Fibroblast of lung (primary cell): ENCODE measurements around the gene SPPL2B.

Source experiments
- CTCF ChIP-seq, 2 donors: IDR thresholded peaks in 1 of 2; conservative IDR thresholded peaks in 1 of 2; 1 replicate in 1 of 2; 2 replicates in 1 of 2; pipeline ENCODE4 v1.5.1; 2011 to 2012; ENCODE audit warnings: low read length in 2 of 2, control low read depth in 1 of 2, inconsistent platforms in 1 of 2, low read depth in 1 of 2, mild to moderate bottlenecking in 1 of 2
- EZH2 ChIP-seq: IDR thresholded peaks from 2 replicates; pipeline ENCODE4 v1.5.1; 2012; ENCODE audit warnings: low read length, control low read depth, mild to moderate bottlenecking; ENCODE audit errors: missing control alignments

GRCh38 chr19:2337329-2337707 is 8.8 kb downstream of the SPPL2B start:
- TF ChIP-seq CTCF (conservative IDR thresholded peaks at IDR 0.05 in 1 of 2, IDR thresholded peaks at IDR 0.05 in 1 of 2; ENCODE audit: low read depth in 1 of 2, low read length in 2 of 2) (peak in 1 of 2 donors; percentile 11), EZH2 (no peak)
